Hematopoietic multipotent progenitor cell treated with erythropoietin and hydrocortisone succinate and interleukin-3 and kit ligand, for 15 days (in vitro differentiated cells): ENCODE results near the gene FSCN2.

ENCODE experiments used
- DNase-seq: peaks from one replicate; pipeline ENCODE4 v3.0.0-alpha.2; 2015; ENCODE audit warnings: low spot score

Gene FSCN2

DNA sequence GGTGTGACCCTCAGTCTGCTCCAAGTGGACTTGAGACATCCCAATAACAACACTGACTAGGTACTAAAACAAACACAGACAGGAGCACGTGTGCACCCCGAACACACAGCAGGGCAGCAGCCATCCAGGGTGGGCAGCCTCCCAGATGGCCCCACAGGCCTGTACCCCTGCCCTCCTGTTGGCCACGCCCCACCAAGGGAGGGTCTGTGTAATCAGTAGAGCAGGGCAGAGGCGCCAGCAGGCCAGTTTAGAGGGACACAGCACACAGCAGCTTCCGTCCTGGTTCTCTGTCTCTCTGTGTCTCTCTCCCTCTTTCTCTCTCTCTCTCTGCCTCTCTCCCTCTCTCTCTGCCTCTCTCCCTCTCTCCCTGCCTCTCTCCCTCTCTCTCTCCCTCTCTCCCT, 37.0 kb upstream of the FSCN2 start:
- DNase-seq, result no peak

DNA sequence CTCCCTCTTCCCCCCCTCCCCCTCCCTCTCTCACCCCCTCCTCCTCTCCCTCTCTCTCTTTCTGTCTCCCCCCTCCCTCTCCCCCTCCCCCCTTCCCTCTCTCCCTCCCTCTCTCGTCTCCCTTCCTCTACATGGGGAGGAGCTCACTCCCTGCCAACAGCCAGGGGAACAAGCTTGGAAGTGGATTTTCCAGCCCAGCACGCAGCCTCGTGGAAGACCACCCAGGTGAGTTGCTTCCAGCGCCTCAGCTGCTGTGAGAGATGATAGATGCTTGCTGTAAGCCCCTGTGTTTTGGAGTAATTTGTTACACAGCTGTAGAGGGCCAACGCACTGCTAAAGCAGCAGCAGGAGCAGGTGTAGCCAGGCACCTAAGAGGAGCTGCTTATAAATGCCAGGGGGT, 36.4 kb upstream of the FSCN2 start:
- no peak for DNase-seq

DNA sequence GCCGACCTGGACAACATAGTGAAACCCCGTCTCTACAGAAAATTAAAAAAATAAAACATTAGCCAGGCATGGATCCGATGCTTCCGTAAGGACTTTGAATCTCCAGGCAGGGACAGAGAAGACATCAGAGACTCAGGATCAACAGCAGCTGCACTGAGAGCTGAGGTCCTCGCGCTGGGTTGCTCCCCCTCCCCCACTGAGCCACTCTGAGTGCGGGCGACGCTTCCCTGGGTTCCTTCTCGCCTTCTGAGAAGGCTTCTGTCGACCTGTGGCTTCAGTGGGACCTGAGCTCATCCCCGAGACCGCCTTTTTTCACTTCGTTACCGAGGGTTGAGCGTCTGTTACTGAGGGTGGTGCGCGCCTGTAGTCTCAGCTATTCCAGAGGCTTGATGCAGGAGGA, 36.0 kb upstream of the FSCN2 start:
- DNase-seq, result no peak

DNA sequence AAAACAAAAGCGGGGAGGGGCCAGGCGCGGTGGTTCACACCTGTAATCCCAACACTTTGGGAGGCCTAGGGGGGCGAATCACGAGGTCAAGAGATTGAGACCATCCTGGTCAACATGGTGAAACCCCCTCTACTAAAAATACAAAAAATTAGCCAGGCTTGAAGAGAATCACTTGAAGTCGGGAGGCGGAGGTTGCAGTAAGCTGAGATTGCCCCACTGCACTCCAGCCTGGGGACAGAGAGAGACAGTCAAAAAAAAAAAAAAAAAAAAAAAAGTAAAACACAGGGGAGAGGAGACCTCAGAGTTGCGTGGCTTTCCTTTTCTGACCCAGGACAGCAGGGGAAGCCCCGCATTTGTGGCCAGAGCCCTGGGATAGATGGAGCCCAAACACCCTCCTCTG, 35.5 kb upstream of the FSCN2 start:
- DNase-seq, result no peak

DNA sequence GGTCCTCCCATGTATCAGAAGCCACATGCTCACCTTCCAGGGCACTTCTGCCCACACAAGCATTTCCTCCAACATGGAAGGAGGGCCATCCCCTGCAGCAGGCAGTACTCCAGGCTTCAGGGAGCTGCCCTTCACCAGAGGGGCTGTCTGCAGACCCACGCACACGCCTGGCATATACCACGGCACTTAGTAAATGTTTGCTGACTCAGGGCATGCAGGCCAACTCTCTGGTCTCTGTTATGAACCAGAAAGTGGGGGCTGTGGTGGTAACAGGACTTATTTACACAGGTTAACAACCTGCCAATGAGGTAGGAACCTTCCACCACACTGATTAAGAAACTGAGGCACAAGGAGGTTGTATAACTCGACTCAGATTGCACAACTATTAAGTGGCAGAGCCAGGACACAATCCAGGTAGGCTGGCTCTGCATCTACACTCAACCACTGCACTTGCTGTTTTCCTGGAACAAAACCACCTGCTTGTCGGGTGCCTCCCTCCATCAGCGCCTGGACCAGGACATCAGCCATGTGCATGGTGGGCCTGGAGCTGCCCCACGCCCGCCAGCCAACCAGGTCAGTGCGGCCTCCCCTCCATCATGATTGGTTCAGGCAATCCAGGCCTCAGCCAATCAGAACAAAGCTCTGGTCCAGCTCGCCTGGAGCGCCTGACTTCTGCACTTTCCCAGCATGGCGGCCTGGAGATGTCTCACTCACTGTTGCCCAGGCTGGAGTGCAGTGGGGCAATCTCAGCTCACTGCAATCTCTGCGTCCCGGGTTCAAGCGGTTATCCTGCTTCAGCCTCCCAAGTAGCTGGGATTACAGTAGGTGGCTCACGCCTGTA, 34.8 kb upstream of the FSCN2 start:
- DNase-seq, result no peak

DNA sequence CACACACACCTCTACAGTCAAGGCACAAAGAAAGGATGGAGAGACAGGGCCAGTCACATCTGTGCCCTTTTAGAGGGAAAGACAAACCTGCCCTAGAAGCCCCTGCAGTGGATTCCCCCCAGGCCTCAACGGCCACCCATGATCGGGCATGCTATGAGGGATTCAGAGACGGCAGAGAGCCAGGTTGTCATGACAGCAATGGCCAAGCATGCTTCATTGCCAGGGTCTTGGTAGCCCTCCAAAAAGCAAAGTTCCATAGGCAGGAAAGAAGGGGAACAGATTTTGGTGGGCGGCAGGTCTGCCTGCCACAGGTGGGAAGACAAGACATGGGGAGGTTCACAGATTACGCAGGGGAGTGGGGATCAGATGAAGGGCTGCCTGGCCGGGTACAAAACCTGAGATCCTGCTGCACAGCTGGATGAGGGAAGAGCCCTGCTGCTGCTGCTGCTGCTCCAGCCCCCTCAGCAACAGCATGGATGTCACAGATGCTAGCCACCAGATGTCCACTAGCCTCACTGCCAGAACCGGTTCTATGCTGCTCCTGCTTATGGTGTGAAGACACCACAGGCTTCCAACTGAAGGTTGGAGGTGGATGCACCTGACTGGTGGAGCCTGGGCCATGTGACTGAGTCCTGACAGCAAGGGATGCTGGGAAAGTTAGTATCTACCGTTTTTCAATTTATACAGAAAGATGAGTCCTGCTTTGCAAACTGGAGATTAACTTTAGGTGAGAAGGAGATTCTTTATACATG, 33.4 kb upstream of the FSCN2 start:
- no peak for DNase-seq

DNA sequence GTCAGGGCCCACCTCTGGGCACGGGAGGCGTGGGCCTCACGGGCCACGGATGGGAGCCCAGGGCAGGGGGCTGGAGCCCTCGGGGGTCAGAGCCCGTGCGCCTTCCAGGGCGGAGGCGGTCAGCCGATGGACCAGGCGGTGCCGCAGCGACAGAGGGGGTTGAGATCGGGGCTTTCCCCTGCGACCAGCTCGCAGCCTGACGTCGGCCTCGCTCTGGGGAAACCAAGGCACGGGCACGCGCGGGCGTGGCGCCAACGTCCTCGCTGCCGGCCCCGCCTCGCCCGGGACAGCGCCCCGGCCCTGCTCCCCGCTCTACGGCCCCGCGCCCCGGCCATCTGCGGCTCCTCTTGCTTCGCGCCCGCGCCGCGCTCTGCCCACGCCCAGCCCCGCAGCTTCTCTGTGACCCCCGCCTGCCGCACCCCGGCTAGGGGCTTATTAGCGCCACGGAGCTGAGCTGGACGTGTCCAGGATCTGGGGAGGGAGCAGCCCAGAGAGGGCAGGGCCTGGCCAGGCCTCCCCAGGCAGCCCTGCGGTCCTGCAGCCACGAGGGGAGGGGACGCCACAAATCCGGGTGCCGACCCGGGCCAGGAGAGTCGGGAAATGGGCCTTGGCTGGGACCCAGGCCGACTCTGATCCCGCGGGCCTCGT, 29.1 kb upstream of the FSCN2 start:
- no peak for DNase-seq

DNA sequence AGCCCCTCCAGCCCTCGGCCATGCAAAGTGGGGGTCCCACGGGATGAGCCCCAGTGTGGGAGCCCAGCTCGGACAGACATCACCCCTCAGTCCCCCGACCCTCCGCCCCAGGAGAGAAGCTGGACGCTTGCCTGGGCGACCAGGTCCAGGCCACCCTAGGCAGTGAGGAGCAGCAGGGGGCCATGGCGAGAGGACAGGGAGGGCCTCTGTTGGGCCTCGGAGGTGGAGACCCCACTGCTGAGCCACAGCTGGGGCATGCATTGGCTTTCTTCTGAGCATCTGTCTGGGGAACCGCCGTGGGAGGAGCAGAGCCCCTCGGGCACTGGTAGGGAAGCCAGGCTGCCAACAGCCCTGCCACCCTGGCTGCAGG, 28.6 kb upstream of the FSCN2 start:
- no peak for DNase-seq

DNA sequence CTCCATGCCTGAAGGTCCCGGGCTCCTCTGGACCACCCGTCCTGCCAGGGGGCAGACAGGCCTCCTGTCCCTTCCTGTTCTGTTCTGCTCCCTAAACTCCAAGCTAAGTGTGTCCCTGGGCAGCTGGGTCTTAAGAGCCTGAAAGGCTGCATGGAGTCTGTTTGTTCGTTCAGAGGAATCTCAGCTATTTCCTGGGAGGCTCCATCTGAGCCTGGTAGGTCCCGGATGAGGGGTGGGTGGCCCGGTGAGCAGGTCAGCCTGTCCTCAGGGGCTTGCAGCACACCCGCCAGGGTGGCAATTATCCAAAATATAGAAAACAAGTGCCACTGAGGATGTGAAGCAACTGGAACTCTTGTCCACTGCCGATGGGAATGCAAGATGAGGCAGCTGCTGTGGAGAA, 28.1 kb upstream of the FSCN2 start:
- no peak for DNase-seq

DNA sequence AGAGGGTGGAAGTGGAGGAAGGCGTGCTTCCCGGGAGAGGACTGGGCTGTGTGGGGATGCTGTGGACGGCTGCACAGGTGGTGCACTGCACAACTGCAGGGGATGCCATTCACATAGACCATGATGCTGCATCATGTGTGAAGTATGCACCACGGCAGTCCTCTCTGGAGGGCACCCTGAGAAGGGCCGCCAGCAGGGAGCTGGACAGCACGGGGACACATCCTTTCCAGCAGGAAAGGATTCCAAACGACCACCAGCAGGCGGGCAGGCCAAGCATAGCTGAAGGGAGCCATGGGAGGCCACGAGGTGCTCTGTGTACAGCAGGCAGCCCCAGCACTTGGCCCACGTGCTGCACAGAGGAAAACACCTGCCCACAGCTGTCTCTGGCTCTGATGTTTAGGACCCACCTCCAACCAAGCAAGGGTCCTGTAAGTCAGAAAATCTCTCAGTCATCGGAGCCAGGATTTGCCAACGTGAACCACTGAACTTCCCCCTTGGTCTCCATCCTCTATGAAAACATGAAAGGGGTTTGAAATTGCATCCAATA, 25.6 kb upstream of the FSCN2 start:
- DNase-seq, result no peak

DNA sequence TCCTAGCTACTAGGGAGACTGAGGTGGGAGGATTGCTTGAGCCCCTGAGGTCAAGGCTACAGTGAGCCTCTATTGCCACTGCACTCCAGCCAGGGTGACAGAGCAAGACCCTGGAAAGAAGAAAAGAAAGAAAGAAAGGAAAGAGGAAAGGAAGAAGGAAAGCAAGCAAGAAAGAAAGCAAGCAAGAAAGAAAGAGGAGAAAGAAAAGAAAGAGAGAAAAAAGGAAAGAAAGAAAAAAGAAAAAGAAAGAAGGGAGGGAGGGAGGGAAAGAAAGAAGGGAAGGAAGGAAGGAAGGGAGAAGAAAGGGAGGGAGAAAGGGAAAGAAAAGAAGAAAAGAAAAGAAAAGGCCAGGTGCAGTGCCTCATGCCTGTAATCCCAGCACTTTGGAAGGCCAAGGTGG, 24.6 kb upstream of the FSCN2 start:
- DNase-seq, result no peak

DNA sequence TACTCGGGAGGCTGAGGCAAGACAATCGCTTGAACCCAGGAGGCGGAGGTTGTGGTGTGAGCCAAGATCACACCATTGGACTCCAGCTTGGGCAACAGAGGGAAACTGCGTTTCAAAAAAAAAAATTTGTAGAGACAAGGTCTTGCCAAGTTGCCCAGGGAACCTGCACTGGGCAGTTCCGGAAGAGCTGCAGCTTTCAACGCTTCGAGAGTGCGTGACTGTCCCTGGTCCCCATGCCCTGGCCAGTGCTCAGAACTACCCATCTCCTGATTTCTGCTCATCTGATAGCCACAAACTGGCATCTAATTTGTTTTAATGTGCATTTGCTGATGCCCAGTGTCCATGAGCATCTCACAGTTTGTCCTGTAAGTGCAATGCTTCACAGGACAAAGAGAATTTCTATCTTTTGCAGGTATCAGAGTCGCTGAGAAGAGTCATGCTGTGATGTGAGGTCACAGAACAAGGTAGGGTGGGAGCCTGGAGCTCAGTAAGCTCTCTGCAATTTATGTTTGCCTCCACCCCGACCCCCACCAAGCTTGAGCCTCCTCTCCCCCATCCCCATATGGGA, 19.5 kb upstream of the FSCN2 start:
- DNase-seq, result no peak

DNA sequence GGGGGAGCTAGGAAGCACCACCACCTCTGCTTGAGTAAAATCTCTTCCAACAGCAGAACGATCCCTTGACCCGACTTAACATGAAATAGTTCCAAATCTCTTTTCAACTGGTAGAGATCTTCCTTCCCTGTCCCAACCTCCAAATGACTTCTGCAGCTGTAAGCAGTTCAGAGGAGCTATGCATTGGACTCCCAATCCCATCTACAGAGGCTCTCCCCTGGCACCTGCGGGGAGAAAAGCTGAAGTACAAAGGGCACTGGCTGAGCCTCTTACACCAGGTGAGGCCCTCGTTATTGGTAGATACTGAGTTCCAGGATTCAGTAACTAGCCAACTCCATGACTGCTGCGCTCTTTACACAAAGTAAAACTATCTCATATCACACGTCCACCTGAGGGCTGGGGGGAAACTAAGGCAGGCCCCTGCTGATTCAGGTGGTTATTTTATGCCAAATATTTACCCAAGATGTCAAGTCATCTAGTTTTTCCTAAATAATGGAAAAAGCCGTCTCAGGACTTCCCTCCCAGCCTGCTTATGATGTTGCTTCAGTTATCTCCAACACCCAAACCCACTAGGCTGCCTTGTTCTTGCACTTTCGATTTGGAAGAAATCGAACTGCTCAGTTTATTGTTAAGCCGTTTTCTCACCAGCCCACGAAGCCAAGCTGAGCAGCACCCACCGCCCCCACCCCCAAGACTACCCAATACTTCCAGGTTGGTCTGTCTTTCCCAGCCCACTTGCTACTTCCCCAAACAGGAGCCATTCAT, 18.8 kb upstream of the FSCN2 start:
- no peak for DNase-seq

DNA sequence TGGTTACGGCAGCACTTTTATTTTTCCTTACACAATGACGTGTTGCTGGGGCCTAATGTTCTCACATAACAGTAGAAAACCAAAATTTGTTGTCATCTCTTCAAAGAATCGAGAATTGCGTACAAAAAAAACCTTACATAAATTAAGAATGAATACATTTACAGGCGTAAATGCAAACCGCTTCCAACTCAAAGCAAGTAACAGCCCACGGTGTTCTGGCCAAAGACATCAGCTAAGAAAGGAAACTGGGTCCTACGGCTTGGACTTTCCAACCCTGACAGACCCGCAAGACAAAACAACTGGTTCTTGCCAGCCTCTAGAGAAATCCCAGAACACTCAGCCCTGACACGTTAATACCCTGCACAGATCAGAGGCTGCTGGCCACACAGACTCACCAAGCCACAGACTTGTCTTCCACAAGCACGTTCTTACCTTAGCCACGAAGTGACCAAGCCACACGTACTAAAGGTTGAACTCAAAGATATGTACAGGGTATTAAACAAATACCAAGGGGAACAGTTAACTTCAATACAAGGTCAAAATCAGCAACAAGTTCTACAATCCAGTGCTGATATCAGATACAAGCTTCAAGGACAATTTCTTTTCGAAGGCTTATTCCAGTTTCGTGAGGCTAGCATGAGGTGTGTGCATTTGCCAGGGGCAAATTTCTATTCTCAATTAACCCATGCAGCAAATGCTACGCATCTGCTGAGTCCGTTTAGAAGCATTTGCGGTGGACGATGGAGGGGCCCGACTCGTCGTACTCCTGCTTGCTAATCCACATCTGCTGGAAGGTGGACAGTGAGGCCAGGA, 18.0 kb upstream of the FSCN2 start:
- no peak for DNase-seq

DNA sequence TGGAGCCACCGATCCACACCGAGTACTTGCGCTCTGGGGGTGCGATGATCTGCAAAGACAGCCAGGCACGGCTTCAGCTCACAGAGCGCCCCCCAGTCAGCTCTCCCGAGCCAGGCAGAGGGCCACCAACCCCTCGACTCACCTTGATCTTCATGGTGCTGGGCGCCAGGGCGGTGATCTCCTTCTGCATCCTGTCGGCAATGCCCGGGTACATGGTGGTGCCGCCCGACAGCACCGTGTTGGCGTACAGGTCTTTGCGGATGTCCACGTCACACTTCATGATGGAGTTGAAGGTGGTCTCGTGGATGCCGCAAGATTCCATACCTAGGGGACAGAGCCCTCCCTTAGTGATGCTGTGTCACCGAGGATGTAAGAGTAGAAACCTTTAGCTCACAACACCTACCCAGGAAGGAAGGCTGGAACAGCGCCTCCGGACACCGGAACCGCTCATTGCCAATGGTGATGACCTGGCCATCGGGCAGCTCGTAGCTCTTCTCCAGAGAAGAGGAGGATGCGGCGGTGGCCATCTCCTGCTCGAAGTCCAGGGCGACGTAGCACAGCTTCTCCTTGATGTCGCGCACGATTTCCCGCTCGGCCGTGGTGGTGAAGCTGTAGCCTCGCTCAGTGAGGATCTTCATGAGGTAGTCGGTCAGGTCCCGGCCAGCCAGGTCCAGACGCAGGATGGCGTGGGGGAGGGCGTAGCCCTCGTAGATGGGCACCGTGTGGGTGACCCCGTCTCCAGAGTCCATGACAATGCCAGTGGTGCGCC, 17.2 kb upstream of the FSCN2 start:
- no peak for DNase-seq

DNA sequence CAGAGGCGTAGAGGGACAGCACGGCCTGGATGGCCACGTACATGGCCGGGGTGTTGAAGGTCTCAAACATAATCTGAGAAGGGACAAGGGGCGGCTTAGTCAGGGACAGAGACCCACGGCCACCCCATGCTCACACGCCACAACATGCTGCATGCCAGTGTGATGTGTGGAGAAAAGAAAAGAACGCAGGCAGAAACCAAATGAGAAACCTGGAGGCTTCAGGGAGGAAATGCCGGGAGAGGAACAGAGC, 16.7 kb upstream of the FSCN2 start:
- DNase-seq, result no peak

DNA sequence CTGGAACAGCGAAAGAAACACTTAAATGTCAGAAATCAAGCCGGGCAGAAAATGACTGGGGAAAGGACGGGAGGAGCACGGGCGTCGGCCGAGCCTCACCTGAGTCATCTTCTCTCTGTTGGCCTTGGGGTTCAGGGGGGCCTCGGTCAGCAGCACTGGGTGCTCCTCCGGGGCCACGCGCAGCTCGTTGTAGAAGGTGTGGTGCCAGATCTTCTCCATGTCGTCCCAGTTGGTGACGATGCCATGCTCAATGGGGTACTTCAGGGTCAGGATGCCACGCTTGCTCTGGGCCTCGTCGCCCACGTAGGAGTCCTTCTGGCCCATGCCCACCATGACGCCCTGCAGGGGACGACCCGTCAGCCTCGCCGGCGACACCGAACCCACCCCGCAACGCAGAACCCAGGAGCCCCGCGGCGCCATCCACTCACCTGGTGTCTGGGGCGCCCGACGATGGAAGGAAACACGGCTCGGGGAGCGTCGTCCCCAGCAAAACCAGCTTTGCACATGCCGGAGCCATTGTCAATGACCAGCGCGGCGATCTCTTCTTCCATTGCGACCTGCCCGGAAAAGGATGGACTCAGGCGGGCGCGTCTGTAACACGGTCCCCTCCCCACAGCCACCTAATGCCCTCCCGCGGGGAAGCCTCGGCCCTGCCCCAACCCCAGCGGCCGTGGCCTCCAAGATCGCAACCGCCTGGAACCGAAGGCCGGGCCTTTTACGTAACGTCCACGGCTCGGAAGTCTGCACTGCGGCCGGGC, 16.2 kb upstream of the FSCN2 start:
- no peak for DNase-seq

DNA sequence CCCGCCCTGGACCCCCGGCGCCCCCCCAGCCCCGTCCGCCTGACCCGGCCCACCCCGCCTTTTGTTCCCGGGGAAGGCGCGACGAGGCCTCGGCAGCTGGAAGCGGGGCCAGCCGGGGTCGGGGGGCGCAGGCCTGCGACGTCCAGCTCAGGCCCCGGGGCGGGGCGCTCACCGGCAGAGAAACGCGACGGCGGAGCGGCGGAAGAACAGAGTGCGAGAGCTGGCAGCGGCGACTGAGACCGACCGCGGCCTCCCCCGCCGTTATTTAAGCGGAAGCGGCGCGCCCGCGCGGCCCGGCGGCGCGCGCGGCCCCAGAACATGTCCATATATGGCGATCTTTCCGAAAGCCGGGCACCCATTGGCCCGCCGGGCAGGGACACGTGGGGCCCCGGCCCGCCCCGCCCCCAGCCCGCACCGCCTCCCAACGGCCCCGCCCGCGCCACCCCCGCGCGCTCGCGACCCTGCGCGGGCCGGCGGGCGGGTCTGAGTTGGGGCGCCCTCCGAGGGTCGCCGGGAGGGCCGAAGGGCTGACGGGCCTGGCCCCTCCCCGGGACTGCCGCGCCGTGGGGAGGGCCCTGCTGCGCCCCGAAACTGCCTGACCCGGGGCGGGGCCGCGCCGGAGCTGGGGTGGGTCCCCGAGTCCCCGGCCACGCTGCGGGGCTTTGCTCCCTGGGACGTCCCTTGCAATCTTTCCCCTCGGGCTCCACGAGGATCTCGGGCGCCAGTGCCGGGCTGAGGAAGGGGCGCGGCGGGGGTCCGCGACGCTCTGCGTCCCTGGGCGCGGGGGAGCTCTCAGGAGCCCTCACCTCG, 15.4 kb upstream of the FSCN2 start, which contains the start of gene ACTG1:
Gene ACTG1 (minus strand): TSS at position 238 of the 810 bp plus-strand sequence. CDS start 445 bp downstream, outside the sequence.
- DNase-seq, result peak; percentile 85

DNA sequence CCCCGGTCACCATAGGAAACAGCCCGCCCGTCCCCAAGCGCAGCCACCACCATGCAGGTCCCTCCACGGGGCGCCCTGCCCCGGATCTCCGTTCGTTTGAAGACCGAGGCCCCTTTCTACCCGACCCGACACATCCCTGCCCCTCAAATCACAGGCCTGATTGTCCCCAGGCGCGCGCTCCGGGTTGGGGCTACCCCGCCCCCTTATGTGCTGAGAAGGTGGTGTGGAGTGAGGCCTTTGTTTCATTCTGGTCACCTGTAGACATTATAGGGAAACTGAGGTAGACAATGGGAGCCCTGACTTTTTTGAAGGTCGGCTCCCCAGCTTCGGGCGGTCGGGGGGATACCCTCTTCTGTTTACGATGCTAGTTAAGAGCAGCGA, 14.8 kb upstream of the FSCN2 start:
- DNase-seq, result no peak
